NCI-H1417 treated with DMSO at 0.1 percent for 48 hours (cell line): ENCODE data around the gene PRADC1.
"Not testable (repeated sequence)": the region's sequence is repeated elsewhere in the genome, so short reads cannot be mapped to it uniquely, and the experiment has no call there.

Experiments
- DNase-seq: peaks from one replicate; lab custom pipeline; 2025; lab: John Stamatoyannopoulos, UW

Gene PRADC1

DNA sequence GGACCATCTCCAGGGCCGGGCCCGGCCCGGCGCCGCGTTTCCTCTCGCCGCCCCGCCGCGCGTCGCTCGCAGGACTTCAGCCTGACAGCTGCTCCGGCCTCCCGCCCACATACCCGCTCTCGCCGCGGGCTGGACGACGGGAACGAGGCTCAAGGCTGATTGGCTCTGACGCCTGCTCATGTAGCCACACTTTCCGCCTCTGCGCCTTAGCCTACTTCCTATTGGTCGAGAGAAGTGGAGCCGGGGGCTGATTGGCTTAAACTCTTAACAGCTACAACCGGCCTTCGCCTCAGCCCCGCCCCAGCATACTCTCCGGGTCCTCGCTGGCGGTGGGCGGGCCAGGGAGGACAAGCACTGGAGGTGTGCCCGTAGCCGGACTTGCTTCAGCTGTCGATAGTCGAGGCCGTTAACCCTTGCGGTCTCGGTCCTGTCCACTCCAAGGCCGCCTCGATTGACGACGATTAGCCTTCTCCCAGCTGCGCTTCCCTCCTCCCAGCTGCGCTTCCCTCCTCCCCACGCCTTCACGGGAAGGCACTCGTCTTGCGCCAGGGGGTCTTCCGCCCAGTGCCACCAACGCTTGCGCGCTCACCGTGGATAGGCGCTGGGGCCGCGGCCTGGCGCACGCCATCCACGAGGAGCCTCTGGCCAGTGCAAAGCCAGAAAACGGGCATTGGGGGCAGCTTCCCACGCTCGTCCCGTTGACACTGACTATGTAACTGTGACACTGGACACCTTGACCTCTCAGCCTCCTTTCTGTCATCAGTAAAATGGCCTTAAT is at the start of gene PRADC1:
TSS of gene PRADC1 (minus strand) at position 86 of the 778 bp plus-strand sequence. CDS start at position 7, 79 bp downstream.
- DNase-seq, result peak; percentile 98

GRCh38 chr2:73281244-73281643 is 48.2 kb upstream of the PRADC1 start:
- no peak for DNase-seq

- DNase-seq, result no peak
Observed at GRCh38 chr2:73279852-73280251, 46.8 kb upstream of the PRADC1 start.

DNA sequence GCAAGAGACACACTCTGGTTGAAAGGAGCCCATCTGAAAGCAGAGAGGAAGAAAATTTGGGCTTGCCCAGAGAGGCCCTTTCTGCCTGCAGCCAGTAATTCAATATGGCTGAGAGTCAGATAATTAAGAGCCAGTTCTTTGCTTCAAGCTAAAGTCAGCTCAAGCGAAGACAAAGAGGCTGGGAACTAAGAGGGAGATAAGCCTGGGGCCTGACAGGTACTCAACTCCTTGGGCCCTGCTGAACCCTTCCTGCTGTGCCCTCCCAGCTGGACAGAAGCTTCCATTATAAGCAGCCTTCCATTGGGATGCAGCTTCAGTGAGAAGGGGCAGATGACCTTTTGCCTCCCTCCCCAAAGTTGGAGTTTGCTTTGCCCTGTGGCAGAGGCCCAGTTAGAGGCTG is 39.2 kb upstream of the PRADC1 start:
- no peak for DNase-seq

DNA sequence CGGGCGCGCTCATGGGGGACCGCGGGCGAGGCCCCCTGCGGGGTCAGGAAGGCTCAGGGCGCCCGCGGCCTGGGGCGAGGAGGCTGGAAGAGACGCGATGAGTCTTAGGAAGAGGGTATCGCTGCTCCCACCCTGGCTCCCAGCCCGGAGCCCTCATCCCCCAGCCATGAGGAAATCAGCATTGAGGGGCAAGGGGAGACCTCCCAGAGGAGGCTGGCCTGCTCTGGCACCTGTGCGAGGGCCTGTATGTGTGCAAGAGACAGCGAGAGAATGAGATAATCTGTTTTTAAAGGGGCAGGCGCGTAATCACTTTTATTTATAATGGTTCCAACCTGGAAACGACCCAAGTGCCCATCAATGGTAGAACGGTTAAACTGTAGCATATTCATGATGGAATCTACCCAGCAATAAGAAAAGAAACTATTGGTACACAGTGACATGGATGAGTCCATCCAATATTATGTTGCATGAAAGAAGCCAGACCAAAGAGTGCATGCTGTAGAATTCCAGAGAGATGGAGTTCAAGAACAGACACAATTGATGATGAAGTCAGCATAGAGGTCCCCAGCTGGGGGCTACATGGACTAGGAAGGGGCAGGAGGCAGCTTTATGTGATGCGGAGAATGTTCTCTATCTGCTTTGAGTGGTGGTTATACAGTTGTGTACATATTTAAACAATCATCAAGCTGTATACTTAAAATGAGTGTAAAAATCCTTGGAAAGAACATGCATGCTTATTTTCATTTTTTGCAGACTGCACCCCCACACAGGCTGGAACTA is 36.8 kb upstream of the PRADC1 start:
- DNase-seq, result no peak

DNA sequence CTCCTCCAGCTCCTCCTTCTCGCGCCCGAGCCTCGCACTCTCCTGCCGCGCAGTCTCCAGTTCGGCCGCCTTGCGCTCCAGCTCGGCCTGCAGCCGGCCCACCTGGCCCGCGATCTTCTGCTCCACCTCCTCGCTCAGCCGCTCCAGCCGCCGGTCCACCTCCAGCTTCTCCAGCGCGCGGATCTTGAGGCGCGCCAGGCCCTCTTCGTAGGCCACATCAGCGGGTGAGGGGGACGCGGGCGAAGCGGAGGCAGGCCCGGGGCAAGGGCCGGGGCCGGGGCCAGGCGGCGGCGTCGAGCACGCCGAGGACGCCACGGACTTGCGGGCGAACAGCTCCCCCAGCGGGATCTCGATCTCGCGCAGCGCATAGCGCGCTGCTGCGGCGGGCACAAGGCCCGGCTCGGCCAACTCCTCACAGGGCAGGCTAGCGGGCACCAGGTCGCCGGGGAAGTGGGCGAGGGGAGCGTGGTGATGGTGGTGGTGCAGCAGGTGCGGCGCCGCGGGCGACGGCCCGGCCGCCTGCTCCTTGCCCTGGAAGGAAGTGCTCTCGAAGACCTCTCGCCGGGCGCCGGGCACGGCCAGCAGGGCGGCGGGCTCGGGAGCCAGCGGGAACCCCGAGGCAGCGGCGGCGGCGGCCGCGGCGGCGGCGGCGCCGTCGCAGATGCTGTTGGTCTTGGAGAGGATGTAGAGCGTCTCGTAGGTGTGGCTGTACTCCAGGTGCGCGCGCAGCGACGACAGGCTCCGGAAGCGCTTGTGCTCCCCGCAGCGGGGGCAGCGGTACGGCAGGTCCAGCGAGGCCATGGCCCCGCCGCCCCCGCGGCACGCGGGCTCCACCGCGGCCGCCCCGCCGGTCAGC is 36.0 kb upstream of the PRADC1 start:
- peak; percentile 87 for DNase-seq

DNA sequence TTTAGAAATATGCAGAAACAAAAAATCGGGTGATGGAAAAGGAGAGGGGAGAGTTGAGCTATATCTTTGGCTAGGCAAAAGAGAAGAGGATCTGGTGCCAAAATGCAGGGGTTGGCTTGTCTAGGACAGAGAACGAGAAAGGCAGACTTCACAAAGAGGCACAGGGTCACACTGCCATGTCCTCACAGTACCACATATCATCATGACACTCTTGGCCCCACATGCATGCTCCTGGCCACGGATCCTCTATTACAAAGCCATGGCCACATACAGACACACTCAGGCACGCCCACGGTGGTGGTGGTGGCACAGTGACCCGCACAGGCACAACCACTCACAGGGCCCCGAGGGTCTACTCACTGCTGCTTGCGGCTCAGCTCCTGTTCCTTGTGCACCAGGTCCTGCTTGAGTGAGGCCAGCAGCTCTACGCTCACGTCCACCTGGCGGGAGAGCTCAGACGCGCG is 35.4 kb upstream of the PRADC1 start:
- no peak for DNase-seq

GRCh38 chr2:73267008-73267407 is 34.0 kb upstream of the PRADC1 start:
- DNase-seq, result no peak

- no peak for DNase-seq
Observed at GRCh38 chr2:73266061-73266901, 33.2 kb upstream of the PRADC1 start.

GRCh38 chr2:73265298-73266060 is 32.4 kb upstream of the PRADC1 start:
- DNase-seq, result no peak

DNA sequence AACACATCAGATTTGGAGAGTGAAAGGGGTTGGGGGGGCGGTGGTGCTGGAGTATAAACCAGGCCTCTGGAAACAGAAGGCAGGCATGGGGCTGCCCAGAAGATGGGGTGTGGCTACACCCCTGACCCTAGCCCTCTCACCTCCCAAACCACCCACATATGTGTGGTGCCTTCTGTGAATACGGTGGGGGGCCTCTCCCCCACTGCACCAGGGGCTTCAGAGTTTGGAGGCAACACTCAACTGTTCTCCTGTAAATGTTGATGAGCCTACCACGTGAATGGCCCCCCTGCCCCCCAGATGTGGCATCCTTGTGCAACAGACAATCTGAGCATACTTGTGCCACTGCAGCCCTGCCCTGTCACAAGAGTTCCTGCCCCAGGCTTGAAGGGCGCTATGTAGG is 31.7 kb upstream of the PRADC1 start:
- DNase-seq, result no peak

- no peak for DNase-seq
Observed at GRCh38 chr2:73264332-73264606, 31.2 kb upstream of the PRADC1 start.

DNA sequence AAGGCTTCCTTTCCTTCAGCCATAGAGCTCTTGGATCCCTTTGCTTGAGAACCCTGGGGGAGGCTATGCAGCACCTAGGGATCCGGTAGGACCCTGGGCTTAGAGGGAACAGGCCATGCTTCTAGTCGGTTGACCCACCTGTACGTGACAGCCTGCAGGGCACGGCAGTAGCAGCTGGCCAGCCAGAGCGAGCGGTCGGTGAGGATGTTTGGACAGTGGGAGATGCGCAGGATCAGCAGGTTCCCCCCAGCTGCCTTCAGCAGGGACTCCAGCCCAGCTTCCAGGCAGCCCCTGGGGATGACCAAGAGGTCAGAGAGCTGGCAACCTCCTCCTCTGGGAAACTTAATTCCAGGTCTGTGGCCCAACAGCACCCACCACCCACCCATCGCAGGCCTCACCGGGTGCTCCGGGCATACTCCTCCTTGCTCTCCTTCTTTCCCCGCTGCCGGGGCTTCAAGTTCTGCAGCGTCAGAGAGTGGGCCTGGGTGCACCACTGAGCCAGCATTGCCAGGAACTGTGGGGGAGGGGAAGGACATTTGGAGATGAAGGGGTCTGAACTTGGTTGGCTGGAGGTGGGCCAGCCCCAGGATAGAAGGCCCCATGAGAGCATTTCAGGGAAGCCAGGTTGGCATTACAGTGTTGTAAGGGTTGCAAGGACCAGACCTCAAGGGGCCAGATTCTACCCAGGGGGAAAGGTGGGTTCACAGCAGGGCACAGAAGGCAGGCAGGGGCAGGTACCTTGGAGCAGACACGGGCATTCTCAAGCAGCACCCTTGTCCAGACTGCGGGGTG is 30.7 kb upstream of the PRADC1 start:
- no peak for DNase-seq

DNA sequence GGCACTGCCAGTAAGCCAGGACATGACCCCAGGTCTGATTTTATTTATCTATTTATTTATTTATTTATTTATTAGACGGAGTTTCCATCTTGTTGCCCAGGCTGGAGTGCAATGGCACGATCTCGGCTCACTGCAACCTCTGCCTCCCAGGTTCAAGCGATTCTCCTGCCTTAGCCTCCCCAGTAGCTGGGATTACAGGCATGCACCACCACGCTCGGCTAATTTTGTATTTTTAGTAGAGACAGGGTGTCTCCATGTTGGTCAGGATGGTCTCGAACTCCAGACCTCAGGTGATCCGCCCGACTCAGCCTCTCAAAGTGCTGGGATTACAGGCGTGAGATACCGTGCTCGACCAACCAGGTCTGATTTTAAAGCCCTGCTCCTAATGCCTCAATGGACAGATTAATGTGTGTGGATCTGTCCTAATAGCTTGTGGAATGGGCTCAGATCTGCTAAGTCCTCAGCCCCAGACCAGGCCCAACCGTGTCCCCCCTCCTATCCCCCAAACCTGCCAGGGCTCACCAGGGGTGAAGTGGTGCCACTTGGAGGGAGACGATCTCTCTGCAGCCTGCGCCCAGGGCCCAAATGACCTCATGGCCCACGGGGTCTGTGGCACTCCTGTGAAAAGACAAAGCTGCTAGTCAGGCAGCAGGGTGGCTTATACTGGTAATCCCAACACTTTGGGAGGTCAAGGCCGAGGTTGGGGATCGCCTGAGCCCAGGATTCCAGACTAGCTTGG is 29.8 kb upstream of the PRADC1 start:
- DNase-seq, result not testable (repeated sequence)

- no peak for DNase-seq
Observed at GRCh38 chr2:73262108-73262651, 29.1 kb upstream of the PRADC1 start.

GRCh38 chr2:73260338-73260984 is 27.4 kb upstream of the PRADC1 start:
- no peak for DNase-seq

- DNase-seq, result no peak
Observed at GRCh38 chr2:73259704-73260337, 26.8 kb upstream of the PRADC1 start.

- DNase-seq, result no peak
Observed at GRCh38 chr2:73259276-73259675, 26.2 kb upstream of the PRADC1 start.
